ENCODE measurements around the gene KCNG1. TPM values are rescaled to one million over a fixed set of nuclear protein-coding genes. Genes with fewer than 3 reads are reported as not detected.

KCNG1 gene
- total and polyA plus RNA-seq, 2 experiments from 2014 or later: 8.1 to 26.3 TPM

DNA sequence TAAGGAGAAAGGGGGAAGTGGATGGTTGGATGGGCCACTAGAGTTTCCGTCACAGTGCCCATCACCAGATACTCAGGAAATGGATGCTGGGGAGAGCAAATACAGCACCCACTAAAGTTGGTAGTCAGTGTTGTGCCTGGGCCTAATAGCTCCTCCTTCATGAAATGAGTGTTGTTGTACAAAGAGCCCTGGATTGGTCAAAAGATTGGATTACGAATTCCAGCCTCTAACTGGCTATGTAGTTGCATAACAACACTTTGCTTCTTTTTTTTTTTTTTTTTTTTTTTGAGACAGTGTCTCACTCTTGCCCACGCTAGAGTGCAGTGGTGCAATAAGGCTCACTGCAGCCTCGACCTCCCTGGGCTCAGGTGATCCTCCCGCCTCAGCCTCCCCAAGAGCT is 27.4 kb downstream of the KCNG1 start:
- H3K27ac ChIP-seq (ENCODE audit: low read depth): no peak overlapping the region
- peaks cover 18% of the 10 kb centered on the region for H3K4me1 Mint-ChIP-seq
- no peaks in the 10 kb centered on the region for H3K79me2 ChIP-seq (replicated peaks; ENCODE audit: insufficient read depth)
- 0 out of 2 replicates have a peak, but pooled peaks cover 3% of the 10 kb centered on the region for H3F3A ChIP-seq (replicated peaks; ENCODE audit: low read depth)
- no peaks in the 10 kb centered on the region for H3K36me3 ChIP-seq (ENCODE audit: insufficient read depth)
- H3K27me3 Mint-ChIP-seq (ENCODE audit: insufficient read depth, low read depth, poor library complexity): peaks cover 25% of the 10 kb centered on the region
- no peaks in the 10 kb centered on the region for H3K36me3 Mint-ChIP-seq (ENCODE audit: low read depth)
- no peaks in the 10 kb centered on the region for H4K20me1 ChIP-seq (replicated peaks; ENCODE audit: insufficient read depth)
- H3K27ac Mint-ChIP-seq: no peak overlapping the region
- no peak overlapping the region for H2AFZ ChIP-seq
- ATAC-seq: no peak
- peaks cover 6% of the 10 kb centered on the region; the same call in 2 of the 3 replicates for H3K9me3 Mint-ChIP-seq
- no peak overlapping the region for H3K4me3 ChIP-seq
- H3K27me3 ChIP-seq (ENCODE audit: insufficient read depth): no peaks in the 10 kb centered on the region
- no peak overlapping the region for H3K4me2 ChIP-seq
- TF ChIP-seq, protein P1, sequence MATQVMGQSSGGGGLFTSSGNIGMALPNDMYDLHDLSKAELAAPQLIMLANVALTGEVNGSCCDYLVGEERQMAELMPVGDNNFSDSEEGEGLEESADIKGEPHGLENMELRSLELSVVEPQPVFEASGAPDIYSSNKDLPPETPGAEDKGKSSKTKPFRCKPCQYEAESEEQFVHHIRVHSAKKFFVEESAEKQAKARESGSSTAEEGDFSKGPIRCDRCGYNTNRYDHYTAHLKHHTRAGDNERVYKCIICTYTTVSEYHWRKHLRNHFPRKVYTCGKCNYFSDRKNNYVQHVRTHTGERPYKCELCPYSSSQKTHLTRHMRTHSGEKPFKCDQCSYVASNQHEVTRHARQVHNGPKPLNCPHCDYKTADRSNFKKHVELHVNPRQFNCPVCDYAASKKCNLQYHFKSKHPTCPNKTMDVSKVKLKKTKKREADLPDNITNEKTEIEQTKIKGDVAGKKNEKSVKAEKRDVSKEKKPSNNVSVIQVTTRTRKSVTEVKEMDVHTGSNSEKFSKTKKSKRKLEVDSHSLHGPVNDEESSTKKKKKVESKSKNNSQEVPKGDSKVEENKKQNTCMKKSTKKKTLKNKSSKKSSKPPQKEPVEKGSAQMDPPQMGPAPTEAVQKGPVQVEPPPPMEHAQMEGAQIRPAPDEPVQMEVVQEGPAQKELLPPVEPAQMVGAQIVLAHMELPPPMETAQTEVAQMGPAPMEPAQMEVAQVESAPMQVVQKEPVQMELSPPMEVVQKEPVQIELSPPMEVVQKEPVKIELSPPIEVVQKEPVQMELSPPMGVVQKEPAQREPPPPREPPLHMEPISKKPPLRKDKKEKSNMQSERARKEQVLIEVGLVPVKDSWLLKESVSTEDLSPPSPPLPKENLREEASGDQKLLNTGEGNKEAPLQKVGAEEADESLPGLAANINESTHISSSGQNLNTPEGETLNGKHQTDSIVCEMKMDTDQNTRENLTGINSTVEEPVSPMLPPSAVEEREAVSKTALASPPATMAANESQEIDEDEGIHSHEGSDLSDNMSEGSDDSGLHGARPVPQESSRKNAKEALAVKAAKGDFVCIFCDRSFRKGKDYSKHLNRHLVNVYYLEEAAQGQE (IDR thresholded peaks at IDR 0.05; ENCODE audit: unreplicated experiment): no peak
- no peak for TF ChIP-seq ZNF331 (CRISPR knock-in tag; IDR thresholded peaks at IDR 0.05; ENCODE audit: low read depth)
- no peak for TF ChIP-seq NANOG (IDR thresholded peaks at IDR 0.05; ENCODE audit: borderline replicate concordance)
- no peak for TF ChIP-seq CREB1 (CRISPR knock-in tag; IDR thresholded peaks at IDR 0.05; ENCODE audit: low read depth)
- no peak for TF ChIP-seq ZNF114 (CRISPR knock-in tag; IDR thresholded peaks at IDR 0.05)
- TF ChIP-seq, protein P2, sequence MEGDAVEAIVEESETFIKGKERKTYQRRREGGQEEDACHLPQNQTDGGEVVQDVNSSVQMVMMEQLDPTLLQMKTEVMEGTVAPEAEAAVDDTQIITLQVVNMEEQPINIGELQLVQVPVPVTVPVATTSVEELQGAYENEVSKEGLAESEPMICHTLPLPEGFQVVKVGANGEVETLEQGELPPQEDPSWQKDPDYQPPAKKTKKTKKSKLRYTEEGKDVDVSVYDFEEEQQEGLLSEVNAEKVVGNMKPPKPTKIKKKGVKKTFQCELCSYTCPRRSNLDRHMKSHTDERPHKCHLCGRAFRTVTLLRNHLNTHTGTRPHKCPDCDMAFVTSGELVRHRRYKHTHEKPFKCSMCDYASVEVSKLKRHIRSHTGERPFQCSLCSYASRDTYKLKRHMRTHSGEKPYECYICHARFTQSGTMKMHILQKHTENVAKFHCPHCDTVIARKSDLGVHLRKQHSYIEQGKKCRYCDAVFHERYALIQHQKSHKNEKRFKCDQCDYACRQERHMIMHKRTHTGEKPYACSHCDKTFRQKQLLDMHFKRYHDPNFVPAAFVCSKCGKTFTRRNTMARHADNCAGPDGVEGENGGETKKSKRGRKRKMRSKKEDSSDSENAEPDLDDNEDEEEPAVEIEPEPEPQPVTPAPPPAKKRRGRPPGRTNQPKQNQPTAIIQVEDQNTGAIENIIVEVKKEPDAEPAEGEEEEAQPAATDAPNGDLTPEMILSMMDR (conservative IDR thresholded peaks at IDR 0.05; ENCODE audit: low read depth in 2 of 2): no peak
- TF ChIP-seq JUNB (IDR thresholded peaks at IDR 0.05; ENCODE audit: unreplicated experiment): no peak
- TF ChIP-seq, protein P3, sequence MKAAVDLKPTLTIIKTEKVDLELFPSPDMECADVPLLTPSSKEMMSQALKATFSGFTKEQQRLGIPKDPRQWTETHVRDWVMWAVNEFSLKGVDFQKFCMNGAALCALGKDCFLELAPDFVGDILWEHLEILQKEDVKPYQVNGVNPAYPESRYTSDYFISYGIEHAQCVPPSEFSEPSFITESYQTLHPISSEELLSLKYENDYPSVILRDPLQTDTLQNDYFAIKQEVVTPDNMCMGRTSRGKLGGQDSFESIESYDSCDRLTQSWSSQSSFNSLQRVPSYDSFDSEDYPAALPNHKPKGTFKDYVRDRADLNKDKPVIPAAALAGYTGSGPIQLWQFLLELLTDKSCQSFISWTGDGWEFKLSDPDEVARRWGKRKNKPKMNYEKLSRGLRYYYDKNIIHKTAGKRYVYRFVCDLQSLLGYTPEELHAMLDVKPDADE (IDR thresholded peaks at IDR 0.05): no peak
- TF ChIP-seq, protein P4, sequence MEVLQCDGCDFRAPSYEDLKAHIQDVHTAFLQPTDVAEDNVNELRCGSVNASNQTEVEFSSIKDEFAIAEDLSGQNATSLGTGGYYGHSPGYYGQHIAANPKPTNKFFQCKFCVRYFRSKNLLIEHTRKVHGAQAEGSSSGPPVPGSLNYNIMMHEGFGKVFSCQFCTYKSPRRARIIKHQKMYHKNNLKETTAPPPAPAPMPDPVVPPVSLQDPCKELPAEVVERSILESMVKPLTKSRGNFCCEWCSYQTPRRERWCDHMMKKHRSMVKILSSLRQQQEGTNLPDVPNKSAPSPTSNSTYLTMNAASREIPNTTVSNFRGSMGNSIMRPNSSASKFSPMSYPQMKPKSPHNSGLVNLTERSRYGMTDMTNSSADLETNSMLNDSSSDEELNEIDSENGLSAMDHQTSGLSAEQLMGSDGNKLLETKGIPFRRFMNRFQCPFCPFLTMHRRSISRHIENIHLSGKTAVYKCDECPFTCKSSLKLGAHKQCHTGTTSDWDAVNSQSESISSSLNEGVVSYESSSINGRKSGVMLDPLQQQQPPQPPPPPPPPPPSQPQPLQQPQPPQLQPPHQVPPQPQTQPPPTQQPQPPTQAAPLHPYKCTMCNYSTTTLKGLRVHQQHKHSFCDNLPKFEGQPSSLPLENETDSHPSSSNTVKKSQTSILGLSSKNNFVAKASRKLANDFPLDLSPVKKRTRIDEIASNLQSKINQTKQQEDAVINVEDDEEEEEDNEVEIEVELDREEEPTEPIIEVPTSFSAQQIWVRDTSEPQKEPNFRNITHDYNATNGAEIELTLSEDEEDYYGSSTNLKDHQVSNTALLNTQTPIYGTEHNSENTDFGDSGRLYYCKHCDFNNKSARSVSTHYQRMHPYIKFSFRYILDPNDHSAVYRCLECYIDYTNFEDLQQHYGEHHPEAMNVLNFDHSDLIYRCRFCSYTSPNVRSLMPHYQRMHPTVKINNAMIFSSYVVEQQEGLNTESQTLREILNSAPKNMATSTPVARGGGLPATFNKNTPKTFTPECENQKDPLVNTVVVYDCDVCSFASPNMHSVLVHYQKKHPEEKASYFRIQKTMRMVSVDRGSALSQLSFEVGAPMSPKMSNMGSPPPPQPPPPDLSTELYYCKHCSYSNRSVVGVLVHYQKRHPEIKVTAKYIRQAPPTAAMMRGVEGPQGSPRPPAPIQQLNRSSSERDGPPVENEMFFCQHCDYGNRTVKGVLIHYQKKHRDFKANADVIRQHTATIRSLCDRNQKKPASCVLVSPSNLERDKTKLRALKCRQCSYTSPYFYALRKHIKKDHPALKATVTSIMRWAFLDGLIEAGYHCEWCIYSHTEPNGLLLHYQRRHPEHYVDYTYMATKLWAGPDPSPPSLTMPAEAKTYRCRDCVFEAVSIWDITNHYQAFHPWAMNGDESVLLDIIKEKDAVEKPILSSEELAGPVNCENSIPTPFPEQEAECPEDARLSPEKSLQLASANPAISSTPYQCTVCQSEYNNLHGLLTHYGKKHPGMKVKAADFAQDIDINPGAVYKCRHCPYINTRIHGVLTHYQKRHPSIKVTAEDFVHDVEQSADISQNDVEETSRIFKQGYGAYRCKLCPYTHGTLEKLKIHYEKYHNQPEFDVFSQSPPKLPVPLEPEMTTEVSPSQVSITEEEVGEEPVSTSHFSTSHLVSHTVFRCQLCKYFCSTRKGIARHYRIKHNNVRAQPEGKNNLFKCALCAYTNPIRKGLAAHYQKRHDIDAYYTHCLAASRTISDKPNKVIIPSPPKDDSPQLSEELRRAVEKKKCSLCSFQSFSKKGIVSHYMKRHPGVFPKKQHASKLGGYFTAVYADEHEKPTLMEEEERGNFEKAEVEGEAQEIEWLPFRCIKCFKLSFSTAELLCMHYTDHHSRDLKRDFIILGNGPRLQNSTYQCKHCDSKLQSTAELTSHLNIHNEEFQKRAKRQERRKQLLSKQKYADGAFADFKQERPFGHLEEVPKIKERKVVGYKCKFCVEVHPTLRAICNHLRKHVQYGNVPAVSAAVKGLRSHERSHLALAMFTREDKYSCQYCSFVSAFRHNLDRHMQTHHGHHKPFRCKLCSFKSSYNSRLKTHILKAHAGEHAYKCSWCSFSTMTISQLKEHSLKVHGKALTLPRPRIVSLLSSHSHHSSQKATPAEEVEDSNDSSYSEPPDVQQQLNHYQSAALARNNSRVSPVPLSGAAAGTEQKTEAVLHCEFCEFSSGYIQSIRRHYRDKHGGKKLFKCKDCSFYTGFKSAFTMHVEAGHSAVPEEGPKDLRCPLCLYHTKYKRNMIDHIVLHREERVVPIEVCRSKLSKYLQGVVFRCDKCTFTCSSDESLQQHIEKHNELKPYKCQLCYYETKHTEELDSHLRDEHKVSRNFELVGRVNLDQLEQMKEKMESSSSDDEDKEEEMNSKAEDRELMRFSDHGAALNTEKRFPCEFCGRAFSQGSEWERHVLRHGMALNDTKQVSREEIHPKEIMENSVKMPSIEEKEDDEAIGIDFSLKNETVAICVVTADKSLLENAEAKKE (CRISPR knock-in tag; IDR thresholded peaks at IDR 0.05): no peak
- no peak for TF ChIP-seq EZH2phosphoT487 (IDR thresholded peaks at IDR 0.05; ENCODE audit: unreplicated experiment)
- no peak for TF ChIP-seq POLR2AphosphoS5 (IDR thresholded peaks at IDR 0.05; ENCODE audit: low read depth)
- TF ChIP-seq STAT1 (IDR thresholded peaks at IDR 0.05; ENCODE audit: unreplicated experiment): no peak
- H3K4me1 ChIP-seq (ENCODE audit: insufficient read depth): peaks cover 12% of the 10 kb centered on the region; the same call in 1 of the 2 replicates
- no peak overlapping the region for H3K4me3 Mint-ChIP-seq
- no peak for DNase-seq (ENCODE audit: low spot score)
- no peaks in the 10 kb centered on the region for H3K9me2 ChIP-seq (ENCODE audit: insufficient read depth)
